ENCODE data around the gene FOXC1. TPM values are rescaled to one million over a fixed set of nuclear protein-coding genes. Genes with fewer than 3 reads are reported as not detected.

The FOXC1 gene
- total and polyA plus RNA-seq, 9 of the 15 experiments (the other 6 are each of a cell fraction or from before 2014, with no cell fraction given), result not detected

DNA sequence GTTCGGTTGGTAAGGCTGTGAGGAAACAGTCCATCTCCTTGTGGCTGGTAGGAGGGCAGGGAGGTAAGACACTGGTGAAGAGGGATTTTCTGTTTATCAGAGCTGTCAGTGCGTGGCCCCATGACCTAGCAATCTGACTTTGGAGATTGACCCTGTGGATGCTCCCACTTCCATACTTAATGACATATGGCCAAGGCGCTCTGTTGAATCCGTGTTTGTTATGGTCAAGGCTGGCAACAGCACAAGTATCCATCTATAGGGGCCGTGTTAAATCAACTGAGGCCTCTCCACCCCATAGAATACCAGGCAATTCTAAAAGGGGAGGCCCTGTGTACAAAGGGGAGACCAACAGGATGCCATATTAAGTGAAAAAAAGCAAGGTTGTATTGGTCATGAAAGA is 25.6 kb upstream of the FOXC1 start:
- H3K79me2 ChIP-seq (ENCODE audit: control insufficient read depth, insufficient read depth, low read length), result no peaks in the 10 kb centered on the region
- WGBS (ENCODE audit: insufficient coverage, low coverage, missing lambda C conversion rate), result 0% methylated on average over 5 of the region's 5 CpGs
- no peak overlapping the region for H3K4me2 ChIP-seq (ENCODE audit: insufficient read depth, low read length)
- FAIRE-seq (no peak), DNase-seq (ENCODE audit: extremely low read depth in 1 of 4, low spot score in 3 of 4) (no peak), ATAC-seq (no peak)
- no peak overlapping the region for H3K4me3 ChIP-seq
- in situ Hi-C loops (cut with MboI), result no loop called here
- no peaks in the 10 kb centered on the region for H4K20me1 ChIP-seq (replicated peaks; ENCODE audit: control insufficient read depth, insufficient read depth, low read length)
- H2AFZ ChIP-seq (ENCODE audit: low read depth, low read length), result no peak overlapping the region
- ChIA-PET POLR2A (no interaction called here), CTCF (ENCODE audit: low intra/inter-chr PET ratio) (no interaction called here)
- no peak overlapping the region for H3K9ac ChIP-seq (ENCODE audit: insufficient read depth in 1 of 2, low read depth in 2 of 2, low read length in 2 of 2)
- no peaks in the 10 kb centered on the region for H3K9me1 ChIP-seq (ENCODE audit: control insufficient read depth, insufficient read depth, low read length)
- no peaks in the 10 kb centered on the region for H3K36me3 ChIP-seq (ENCODE audit: control insufficient read depth, insufficient read depth, low read length)
- H3K27me3 ChIP-seq (ENCODE audit: control insufficient read depth in 2 of 2, insufficient read depth in 2 of 2, low read length in 2 of 2), result peaks cover 37 to 74% of the 10 kb centered on the region in 2 experiments
- TF ChIP-seq IFI16 (CRISPR knock-in tag; IDR thresholded peaks at IDR 0.05) (no peak), MED1 (CRISPR knock-in tag; IDR thresholded peaks at IDR 0.05; ENCODE audit: borderline replicate concordance) (no peak), EZH2 (IDR thresholded peaks at IDR 0.05; ENCODE audit: borderline replicate concordance, low read depth, low read length) (no peak), HEY1 (CRISPR knock-in tag; IDR thresholded peaks at IDR 0.05; ENCODE audit: borderline replicate concordance) (no peak), PCBP1 (IDR thresholded peaks at IDR 0.05; ENCODE audit: low read depth, low read length, poor library complexity, severe bottlenecking) (no peak), MYNN (IDR thresholded peaks at IDR 0.05) (no peak), MYNN (CRISPR knock-in tag; IDR thresholded peaks at IDR 0.05) (no peak), NFE2 (IDR thresholded peaks at IDR 0.05; ENCODE audit: low read depth) (no peak)
- H3K4me1 ChIP-seq (replicated peaks in 1 of 2; ENCODE audit: control insufficient read depth in 2 of 2, insufficient read depth in 2 of 2, low read length in 2 of 2), result no peaks in the 10 kb centered on the region
- no TSS peak for BruUV-seq (replicated peaks)
- H3K27ac ChIP-seq (ENCODE audit: extremely low read depth, low read depth, low read length), result no peak overlapping the region
- H3K9me3 ChIP-seq (replicated peaks; ENCODE audit: control insufficient read depth, insufficient read depth, low read depth, low read length), result no peaks in the 10 kb centered on the region
- intact Hi-C loops (cut with micrococcal nuclease), result no loop called here

Data from K562 (cell line).